ENCODE measurements around the gene A1CF. TPM values are rescaled to one million over a fixed set of nuclear protein-coding genes. Genes with fewer than 3 reads are reported as not detected.

The A1CF gene
- total RNA-seq, 1 donor from 2014 or later: not detected

GRCh38 chr10:50876429-50876828 is 9.0 kb downstream of the A1CF start:
- no peak overlapping the region for H3K27ac ChIP-seq (replicated peaks)
- TF ChIP-seq CTCF (IDR thresholded peaks at IDR 0.05; ENCODE audit: borderline replicate concordance): no peak
- H3K36me3 ChIP-seq: no peaks in the 10 kb centered on the region
- H3K9me3 ChIP-seq (replicated peaks): no peaks in the 10 kb centered on the region
- intact Hi-C loops (cut with micrococcal nuclease): no loop called here
- no peak for DNase-seq
- H3K27me3 ChIP-seq (ENCODE audit: low read depth): peaks cover 11% of the 10 kb centered on the region
- no peak overlapping the region for H3K4me3 ChIP-seq
- H3K4me1 ChIP-seq: no peaks in the 10 kb centered on the region

GRCh38 chr10:50874723-50875122 is 10.7 kb downstream of the A1CF start:
- no peaks in the 10 kb centered on the region for H3K9me3 ChIP-seq (replicated peaks)
- no peaks in the 10 kb centered on the region for H3K36me3 ChIP-seq
- H3K27ac ChIP-seq (replicated peaks): no peak overlapping the region
- intact Hi-C loops (cut with micrococcal nuclease): no loop called here
- H3K4me3 ChIP-seq: no peak overlapping the region
- TF ChIP-seq CTCF (IDR thresholded peaks at IDR 0.05; ENCODE audit: borderline replicate concordance): no peak
- peaks cover 15% of the 10 kb centered on the region for H3K27me3 ChIP-seq (ENCODE audit: low read depth)
- H3K4me1 ChIP-seq: no peaks in the 10 kb centered on the region
- no peak for DNase-seq

GRCh38 chr10:50866317-50866716 is 19.1 kb downstream of the A1CF start:
- Histone ChIP-seq H3K27me3 (ENCODE audit: low read depth) (peaks cover 42% of the 10 kb centered on the region), H3K27ac (replicated peaks) (no peak overlapping the region), H3K4me1 (no peaks in the 10 kb centered on the region), H3K4me3 (no peak overlapping the region), H3K9me3 (replicated peaks) (no peaks in the 10 kb centered on the region), H3K36me3 (no peaks in the 10 kb centered on the region)
- no peak for TF ChIP-seq CTCF (IDR thresholded peaks at IDR 0.05; ENCODE audit: borderline replicate concordance)
- intact Hi-C loops (cut with micrococcal nuclease): no loop called here
- DNase-seq: no peak

GRCh38 chr10:50862719-50863118 is 22.7 kb downstream of the A1CF start:
- intact Hi-C loops (cut with micrococcal nuclease): no loop called here
- Histone ChIP-seq H3K27ac (replicated peaks) (no peak overlapping the region), H3K4me1 (no peaks in the 10 kb centered on the region), H3K9me3 (replicated peaks) (no peaks in the 10 kb centered on the region), H3K4me3 (no peak overlapping the region), H3K36me3 (no peaks in the 10 kb centered on the region), H3K27me3 (ENCODE audit: low read depth) (peaks cover 22% of the 10 kb centered on the region)
- no peak for TF ChIP-seq CTCF (IDR thresholded peaks at IDR 0.05; ENCODE audit: borderline replicate concordance)
- no peak for DNase-seq

- intact Hi-C loops (cut with micrococcal nuclease): no loop called here
- no peak for TF ChIP-seq CTCF (IDR thresholded peaks at IDR 0.05; ENCODE audit: borderline replicate concordance)
- Histone ChIP-seq H3K4me1 (no peaks in the 10 kb centered on the region), H3K9me3 (replicated peaks) (no peaks in the 10 kb centered on the region), H3K27me3 (ENCODE audit: low read depth) (peaks cover 16% of the 10 kb centered on the region), H3K27ac (replicated peaks) (no peak overlapping the region), H3K36me3 (no peaks in the 10 kb centered on the region), H3K4me3 (no peak overlapping the region)
- no peak for DNase-seq
Measured at GRCh38 chr10:50861370-50861769, 24.1 kb downstream of the A1CF start.

GRCh38 chr10:50857579-50857978 is 27.8 kb downstream of the A1CF start:
- H3K36me3 ChIP-seq: no peaks in the 10 kb centered on the region
- no peak overlapping the region for H3K4me3 ChIP-seq
- H3K9me3 ChIP-seq (replicated peaks): no peaks in the 10 kb centered on the region
- DNase-seq: no peak
- TF ChIP-seq CTCF (IDR thresholded peaks at IDR 0.05; ENCODE audit: borderline replicate concordance): no peak
- no peak overlapping the region for H3K27ac ChIP-seq (replicated peaks)
- no peaks in the 10 kb centered on the region for H3K27me3 ChIP-seq (ENCODE audit: low read depth)
- intact Hi-C loops (cut with micrococcal nuclease): no loop called here
- no peaks in the 10 kb centered on the region for H3K4me1 ChIP-seq

Measured in left ventricle myocardium inferior (tissue), 1 donor.